Skeletal muscle satellite cell (primary cell): ENCODE measurements around the gene NAA80.

Experiments
- H3K27me3 ChIP-seq: 2 replicates; pipeline ENCODE4 v1.7.0; 2013; ENCODE audit warnings: low read length; ENCODE audit not compliant: control insufficient read depth, insufficient read depth
- H3K36me3 ChIP-seq: 2 replicates; pipeline ENCODE4 v1.7.0; 2013; ENCODE audit warnings: mild to moderate bottlenecking, control low read depth, low read length; ENCODE audit not compliant: insufficient read depth
- H3K4me1 ChIP-seq: 2 replicates; pipeline ENCODE4 v1.7.0; 2013; ENCODE audit warnings: low read length; ENCODE audit not compliant: control insufficient read depth, insufficient read depth
- H3K4me2 ChIP-seq: 2 replicates; pipeline ENCODE4 v1.7.0; 2013; ENCODE audit warnings: mild to moderate bottlenecking, low read length
- H3K4me3 ChIP-seq: 2 replicates; pipeline ENCODE4 v1.7.0; 2013; ENCODE audit warnings: low read length
- H3K9ac ChIP-seq: 2 replicates; pipeline ENCODE4 v1.7.0; 2013; ENCODE audit warnings: mild to moderate bottlenecking, low read depth, low read length, moderate library complexity
- H3K9me3 ChIP-seq: replicated peaks from 2 replicates; pipeline ENCODE4 v1.7.0; 2013; ENCODE audit warnings: mild to moderate bottlenecking, control low read depth, low read length

Gene NAA80

GRCh38 chr3:50302095-50303012, 3.1 kb upstream of the NAA80 start:
- peaks cover 22% of the 10 kb centered on the region for H3K4me1 ChIP-seq
- H3K27me3 ChIP-seq = no peaks in the 10 kb centered on the region
- H3K4me3 ChIP-seq = no peak overlapping the region
- H3K36me3 ChIP-seq = no peaks in the 10 kb centered on the region
- H3K4me2 ChIP-seq = no peak overlapping the region
- H3K9ac ChIP-seq = no peak overlapping the region
- H3K9me3 ChIP-seq = no peaks in the 10 kb centered on the region

- peak overlapping the region; percentile 76 for H3K9ac ChIP-seq
- H3K36me3 ChIP-seq = no peaks in the 10 kb centered on the region
- peak overlapping the region; percentile 87 for H3K4me2 ChIP-seq
- peaks cover 22% of the 10 kb centered on the region for H3K4me1 ChIP-seq
- peak overlapping the region; percentile 68 for H3K4me3 ChIP-seq
- H3K27me3 ChIP-seq = no peaks in the 10 kb centered on the region
- H3K9me3 ChIP-seq = no peaks in the 10 kb centered on the region
Observed at GRCh38 chr3:50300681-50301254, 1.6 kb upstream of the NAA80 start.

GRCh38 chr3:50299929-50300680, 900 bp upstream of the NAA80 start:
- Histone ChIP-seq H3K27me3 (no peaks in the 10 kb centered on the region), H3K9ac (peak overlapping the region; percentile 76), H3K9me3 (no peaks in the 10 kb centered on the region), H3K4me3 (peak overlapping the region; percentile 68), H3K4me2 (peak overlapping the region; percentile 87), H3K4me1 (peaks cover 22% of the 10 kb centered on the region), H3K36me3 (no peaks in the 10 kb centered on the region)

- H3K27me3 ChIP-seq = no peaks in the 10 kb centered on the region
- H3K9ac ChIP-seq = peak overlapping the region; percentile 76
- no peaks in the 10 kb centered on the region for H3K36me3 ChIP-seq
- H3K9me3 ChIP-seq = no peaks in the 10 kb centered on the region
- H3K4me1 ChIP-seq = peaks cover 22% of the 10 kb centered on the region
- H3K4me3 ChIP-seq = peak overlapping the region; percentile 68
- H3K4me2 ChIP-seq = peak overlapping the region; percentile 87
Observed at GRCh38 chr3:50299638-50299928, 378 bp upstream of the NAA80 start.

GRCh38 chr3:50297896-50298725, 1.1 kb downstream of the NAA80 start:
- Histone ChIP-seq H3K36me3 (no peaks in the 10 kb centered on the region), H3K9ac (peak overlapping the region; percentile 86), H3K4me2 (peak overlapping the region; percentile 99), H3K4me3 (peak overlapping the region; percentile 97), H3K27me3 (no peaks in the 10 kb centered on the region), H3K9me3 (no peaks in the 10 kb centered on the region), H3K4me1 (peaks cover 22% of the 10 kb centered on the region)

GRCh38 chr3:50297384-50297775, 1.8 kb downstream of the NAA80 start:
- Histone ChIP-seq H3K9me3 (no peaks in the 10 kb centered on the region), H3K4me1 (peaks cover 28% of the 10 kb centered on the region), H3K4me2 (no peak overlapping the region), H3K27me3 (no peaks in the 10 kb centered on the region), H3K9ac (no peak overlapping the region), H3K36me3 (no peaks in the 10 kb centered on the region), H3K4me3 (no peak overlapping the region)

GRCh38 chr3:50296721-50297383, 2.4 kb downstream of the NAA80 start:
- Histone ChIP-seq H3K9me3 (no peaks in the 10 kb centered on the region), H3K36me3 (no peaks in the 10 kb centered on the region), H3K9ac (no peak overlapping the region), H3K4me2 (no peak overlapping the region), H3K4me1 (peaks cover 28% of the 10 kb centered on the region), H3K27me3 (no peaks in the 10 kb centered on the region), H3K4me3 (no peak overlapping the region)

- H3K9ac ChIP-seq = no peak overlapping the region
- H3K27me3 ChIP-seq = no peaks in the 10 kb centered on the region
- H3K9me3 ChIP-seq = no peaks in the 10 kb centered on the region
- H3K4me3 ChIP-seq = no peak overlapping the region
- H3K36me3 ChIP-seq = no peaks in the 10 kb centered on the region
- H3K4me1 ChIP-seq = peaks cover 28% of the 10 kb centered on the region
- H3K4me2 ChIP-seq = no peak overlapping the region
Observed at GRCh38 chr3:50295553-50296431, 3.4 kb downstream of the NAA80 start.

GRCh38 chr3:50294492-50295403, 4.5 kb downstream of the NAA80 start:
- Histone ChIP-seq H3K4me1 (peaks cover 18% of the 10 kb centered on the region), H3K27me3 (no peaks in the 10 kb centered on the region), H3K36me3 (peaks cover 7% of the 10 kb centered on the region), H3K9me3 (no peaks in the 10 kb centered on the region), H3K9ac (no peak overlapping the region), H3K4me3 (no peak overlapping the region), H3K4me2 (no peak overlapping the region)
